NCI-H1436 treated with DMSO at 0.1 percent for 48 hours (cell line): ENCODE results near the gene SLC43A3.

Experiments used
- DNase-seq: peaks from one replicate; lab custom pipeline; 2025; lab: John Stamatoyannopoulos, UW

Gene SLC43A3

GRCh38 chr11:57357856-57358255, 69.1 kb downstream of the SLC43A3 start:
- DNase-seq, result no peak

GRCh38 chr11:57357310-57357709, 69.6 kb downstream of the SLC43A3 start:
- DNase-seq, result no peak
